Activated CD4-positive, CD25-positive, alpha-beta regulatory T cell treated with anti-CD3 and anti-CD28 coated beads, Interleukin-2, amount 50 U/mL, for 24 hours (primary cell): Measurements from ENCODE around the gene HSD17B12.
A peak's percentile ranks its signal among the peaks of the same experiment; 100 is the strongest.

Experiments
- ATAC-seq, 2 donors: fragments of 150-1000 bp; cut with Tn5 transposase; one replicate each; pipeline ENCODE4 v1.10.0; 2021; ENCODE audit warnings: mild to moderate bottlenecking in 1 of 2, moderate library complexity in 1 of 2

HSD17B12 gene

DNA sequence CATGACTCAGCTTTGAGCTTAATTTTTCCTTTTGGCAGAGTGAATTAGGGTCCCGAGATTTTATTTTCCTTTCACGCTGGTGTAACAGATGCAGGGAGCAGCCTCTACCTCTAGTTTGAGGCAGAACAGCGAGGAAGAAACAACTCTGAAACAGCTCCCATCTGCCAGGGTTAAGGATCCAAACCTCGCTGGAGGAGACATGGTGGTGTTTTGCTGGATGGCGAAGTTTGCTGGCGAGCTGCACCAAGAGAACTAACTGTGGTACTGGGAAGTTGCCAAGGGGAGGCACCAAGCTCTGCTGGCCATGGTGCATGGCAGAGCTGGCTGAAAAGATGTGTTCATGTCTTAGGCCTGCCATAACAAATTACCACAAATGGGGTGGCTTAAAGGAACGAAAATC is 192.5 kb downstream of the HSD17B12 start:
- ATAC-seq = no peak

DNA sequence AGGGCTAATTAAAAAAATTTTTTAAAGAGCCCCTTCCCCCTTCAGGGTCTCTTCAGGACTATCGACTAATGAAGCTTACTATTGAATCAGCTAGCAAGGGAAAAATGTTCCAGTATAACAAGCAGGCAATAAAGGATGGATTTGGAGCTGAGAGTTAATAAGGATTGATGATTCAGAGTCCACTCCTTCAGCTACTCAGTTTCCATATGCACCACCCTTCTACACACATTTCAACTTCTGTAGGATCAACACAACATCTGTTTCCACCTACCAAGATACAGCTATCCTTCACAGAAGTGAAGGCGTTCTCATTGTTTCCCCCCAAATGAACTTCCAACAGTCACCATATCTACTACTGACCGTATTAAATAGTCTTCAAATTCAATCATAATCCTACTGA is 193.5 kb downstream of the HSD17B12 start:
- no peak for ATAC-seq

DNA sequence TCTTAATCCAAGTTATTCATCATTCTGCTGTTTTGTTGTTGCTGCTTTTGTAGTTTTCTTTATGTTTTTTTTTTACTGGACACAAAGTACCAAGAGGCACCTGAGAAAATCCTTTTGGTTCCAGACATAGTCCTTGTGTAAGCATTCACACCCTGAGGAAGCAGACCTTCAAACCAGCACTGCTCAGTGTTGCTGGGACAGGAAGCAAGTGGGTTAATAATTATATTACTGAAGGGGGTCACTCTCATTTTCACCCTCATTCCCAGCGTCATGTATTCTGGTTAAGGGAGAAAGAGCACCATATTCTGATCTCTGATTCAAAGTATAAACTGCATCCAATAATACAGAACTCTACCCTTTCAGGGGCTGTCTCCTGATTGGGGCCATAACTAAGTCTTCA is 194.2 kb downstream of the HSD17B12 start:
- no peak for ATAC-seq

DNA sequence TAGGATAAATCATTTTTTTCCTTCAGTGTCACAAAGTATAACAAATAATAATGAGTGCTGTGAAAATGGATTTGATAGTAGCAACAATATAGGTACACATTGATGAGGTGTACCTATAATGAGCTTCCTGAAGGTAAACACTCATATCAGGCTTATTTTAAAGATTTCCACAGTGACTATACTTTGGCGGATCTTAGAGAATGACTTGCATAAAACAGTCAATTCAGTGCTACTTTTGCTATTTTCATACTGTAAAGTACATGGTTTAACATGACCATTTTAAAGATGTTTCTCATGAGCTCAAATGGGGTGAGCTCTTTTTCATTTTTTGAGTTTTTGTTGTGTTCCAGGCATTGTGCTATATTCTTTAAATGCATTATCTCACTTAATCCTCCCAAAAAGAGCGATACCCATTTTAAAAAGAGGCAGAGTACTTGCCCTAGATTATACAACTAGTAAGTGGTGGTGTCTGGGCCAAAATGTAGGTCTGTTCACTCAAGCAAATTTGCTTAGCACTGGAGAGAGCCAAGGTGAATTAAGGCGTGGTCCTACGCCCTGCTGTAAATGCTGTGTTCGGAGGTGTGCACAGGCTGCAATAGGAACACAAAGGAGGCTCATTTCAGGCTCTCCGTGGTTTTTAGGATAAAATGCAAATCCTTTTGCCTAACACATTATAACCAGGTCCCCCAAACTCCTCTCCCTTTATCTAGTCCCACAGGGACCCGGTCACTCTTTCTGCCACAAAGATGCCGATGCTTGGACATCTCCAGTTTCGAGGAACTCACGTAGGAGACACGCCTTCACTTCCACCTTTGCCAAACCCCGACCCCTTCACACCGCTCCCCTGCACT is 199.5 kb downstream of the HSD17B12 start:
- peak in 1 of 2 donors; percentile 1 for ATAC-seq

DNA sequence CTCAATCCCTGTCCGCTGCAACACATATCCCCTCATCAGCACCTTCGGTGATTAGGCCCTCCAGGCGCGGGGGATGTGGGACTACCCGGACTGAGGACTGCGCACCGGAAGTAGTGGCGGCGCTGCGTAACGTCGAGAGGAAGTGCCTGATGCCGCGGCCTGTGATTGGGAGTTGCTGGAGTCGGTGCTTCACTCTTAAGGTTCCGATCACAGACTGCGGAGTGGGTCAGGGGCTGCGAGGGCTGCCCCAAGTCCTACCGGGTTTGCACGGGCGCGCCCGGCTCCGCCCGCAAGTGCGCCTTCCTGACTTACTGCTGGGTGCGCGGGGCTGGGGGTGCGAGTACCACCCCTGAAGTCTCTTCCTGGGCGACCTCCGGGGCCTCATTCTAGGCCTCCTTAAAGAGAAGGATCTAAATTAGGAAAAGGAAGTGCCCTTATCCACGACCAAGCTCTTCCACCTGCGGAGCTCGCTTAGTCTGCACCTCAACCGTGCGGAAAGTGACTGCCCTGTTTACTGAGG is 200.2 kb downstream of the HSD17B12 start, which contains the start of gene ALKBH3:
TSS of gene ALKBH3 (plus strand) at position 192 of the 520 bp plus-strand sequence. CDS start 1,822 bp downstream, outside the sequence.
- peak; percentile 100 for ATAC-seq

DNA sequence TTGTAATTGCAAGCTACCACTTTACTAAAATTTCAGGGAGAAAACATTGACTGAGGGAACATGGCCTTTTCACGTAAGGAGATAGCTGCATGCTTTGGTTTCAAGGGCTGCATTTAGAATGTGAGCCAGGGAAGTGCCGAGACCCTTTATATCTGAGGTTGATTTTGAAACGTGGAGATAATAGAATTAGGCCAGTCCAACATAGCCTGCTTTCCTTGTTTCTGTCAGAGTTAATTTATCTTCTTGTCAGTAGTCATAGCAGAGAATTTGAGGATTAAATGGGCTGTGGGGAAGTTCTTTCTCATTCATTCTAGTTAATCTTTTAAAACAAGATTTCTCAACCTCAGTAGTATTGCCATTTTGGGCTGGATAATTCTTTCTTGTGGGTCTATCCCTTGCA is 212.3 kb downstream of the HSD17B12 start:
- ATAC-seq = no peak

DNA sequence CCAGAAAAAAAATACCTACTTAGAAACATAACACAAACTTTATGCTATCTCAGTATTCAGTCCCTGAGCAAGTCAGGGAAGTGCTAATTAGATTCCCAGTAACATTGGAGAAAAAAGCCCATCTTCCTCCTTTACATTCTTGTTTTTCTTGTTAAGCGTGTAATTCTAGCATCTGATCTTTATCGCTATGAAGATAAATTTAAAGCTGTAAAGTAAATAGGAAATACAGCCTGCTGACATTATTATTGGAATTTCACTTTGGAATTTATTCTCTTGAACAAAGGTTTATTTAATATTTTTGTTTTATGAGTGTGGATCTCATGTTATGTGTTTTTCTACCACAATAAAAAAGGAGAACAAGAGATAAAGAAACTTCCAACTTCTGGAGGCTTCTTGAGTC is 214.0 kb downstream of the HSD17B12 start:
- no peak for ATAC-seq

DNA sequence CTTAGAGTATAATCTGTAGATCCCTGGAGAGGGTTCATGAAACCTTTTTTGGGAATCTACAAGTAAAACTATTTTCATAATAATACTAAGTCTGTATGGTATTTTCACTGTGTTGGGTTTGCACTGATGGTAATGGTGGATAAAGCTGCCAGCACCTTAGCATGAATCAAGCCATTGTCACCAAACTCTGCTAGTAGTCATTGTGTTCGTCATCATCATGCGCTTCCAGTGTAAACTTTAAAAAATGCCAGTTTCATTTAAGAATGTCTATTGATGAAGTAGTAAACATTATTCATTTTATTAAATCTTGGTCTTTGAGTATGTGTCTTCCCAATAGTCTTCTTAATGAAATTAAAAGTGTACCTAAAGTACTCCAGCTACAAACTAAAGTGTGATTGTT is 215.1 kb downstream of the HSD17B12 start:
- no peak for ATAC-seq

DNA sequence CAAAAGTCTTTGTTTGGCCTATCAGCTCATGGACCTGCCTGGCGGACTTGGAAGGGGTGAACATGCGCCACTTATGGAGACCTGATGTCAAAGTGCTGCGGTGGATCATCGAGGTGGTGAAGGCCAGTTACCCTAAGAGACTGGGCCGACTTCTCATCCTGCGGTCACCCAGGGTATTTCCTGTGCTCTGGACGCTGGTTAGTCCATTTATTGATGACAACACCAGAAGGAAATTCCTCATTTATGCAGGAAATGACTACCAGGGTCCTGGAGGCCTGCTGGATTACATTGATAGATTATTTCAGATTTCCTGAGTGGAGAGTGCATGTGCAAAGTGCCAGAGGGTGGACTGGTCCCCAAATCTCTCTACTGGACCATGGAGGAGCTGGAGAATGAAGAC is 218.0 kb downstream of the HSD17B12 start:
- ATAC-seq = no peak

DNA sequence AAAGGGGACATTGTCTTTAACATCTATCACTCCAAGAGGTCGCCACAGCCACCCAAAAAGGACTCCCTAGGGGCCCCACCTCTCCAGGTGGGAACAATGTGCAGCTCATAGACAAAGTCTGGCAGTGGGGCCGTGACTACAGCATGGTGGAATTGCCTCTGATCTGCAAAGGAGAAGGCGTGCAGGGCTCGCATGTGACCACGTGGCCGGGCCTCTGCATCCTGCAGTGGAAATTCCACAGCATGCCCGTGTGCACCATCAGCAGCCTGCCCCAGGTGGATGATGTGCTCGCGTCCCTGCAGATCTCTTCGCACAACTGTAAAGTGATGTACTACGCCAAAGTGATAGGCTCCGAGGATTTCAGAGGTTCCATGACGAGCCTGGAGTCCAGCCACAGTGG is 218.6 kb downstream of the HSD17B12 start:
- ATAC-seq = no peak

DNA sequence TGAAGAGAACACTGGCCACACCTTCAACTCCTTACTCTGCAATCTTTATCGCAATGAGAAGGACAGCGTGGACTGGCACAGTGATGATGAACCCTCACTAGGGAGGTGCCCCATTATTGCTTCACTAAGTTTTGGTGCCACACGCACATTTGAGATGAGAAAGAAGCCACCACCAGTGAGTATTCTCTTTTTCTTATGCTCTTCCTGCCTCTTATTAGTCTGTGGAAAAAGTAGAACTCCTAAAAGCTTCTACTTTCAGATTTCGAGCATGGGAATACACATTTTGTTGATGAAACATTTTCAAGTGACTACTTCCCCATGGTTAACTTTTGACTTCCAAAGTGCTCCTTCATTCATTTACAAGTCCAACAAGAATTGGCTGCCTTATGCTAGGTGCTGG is 221.0 kb downstream of the HSD17B12 start:
- no peak for ATAC-seq

DNA sequence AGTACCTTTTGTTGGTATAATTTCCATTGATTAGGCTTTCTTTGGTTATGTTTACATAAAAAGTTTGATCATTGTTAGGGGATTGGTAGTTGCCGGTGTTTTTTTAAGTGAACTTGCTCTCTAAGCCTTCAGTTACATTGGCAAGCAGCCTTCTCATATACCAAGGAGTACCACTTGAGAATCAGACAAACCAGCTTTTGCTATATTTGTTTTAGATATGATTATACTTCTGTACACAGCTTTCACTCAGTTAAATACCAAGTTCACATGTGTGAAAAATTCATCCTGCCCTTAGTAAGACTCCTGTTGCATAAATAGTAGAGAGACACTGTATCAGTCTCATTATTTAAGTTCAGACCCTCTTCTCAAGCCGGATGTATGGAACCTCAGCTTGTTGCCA is 222.5 kb downstream of the HSD17B12 start:
- no peak for ATAC-seq

DNA sequence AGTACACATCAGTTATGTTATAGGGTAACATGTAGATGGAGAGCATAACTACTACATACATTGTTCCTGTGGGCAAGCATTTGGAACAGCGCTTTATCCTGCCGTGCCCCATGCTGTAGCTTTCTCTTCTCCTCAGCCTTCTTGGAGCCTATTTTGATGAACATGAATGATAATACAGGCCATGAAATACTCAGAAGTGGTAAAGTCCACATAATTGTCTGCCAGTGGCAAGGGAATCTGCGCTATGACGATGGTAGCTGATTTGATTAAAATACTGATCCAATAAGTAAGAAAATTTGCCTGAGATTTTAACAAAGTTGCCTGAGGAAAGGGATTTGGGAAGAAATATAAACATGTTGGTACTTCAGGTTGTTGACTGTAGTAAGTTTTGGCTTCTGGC is 223.4 kb downstream of the HSD17B12 start:
- no peak for ATAC-seq

DNA sequence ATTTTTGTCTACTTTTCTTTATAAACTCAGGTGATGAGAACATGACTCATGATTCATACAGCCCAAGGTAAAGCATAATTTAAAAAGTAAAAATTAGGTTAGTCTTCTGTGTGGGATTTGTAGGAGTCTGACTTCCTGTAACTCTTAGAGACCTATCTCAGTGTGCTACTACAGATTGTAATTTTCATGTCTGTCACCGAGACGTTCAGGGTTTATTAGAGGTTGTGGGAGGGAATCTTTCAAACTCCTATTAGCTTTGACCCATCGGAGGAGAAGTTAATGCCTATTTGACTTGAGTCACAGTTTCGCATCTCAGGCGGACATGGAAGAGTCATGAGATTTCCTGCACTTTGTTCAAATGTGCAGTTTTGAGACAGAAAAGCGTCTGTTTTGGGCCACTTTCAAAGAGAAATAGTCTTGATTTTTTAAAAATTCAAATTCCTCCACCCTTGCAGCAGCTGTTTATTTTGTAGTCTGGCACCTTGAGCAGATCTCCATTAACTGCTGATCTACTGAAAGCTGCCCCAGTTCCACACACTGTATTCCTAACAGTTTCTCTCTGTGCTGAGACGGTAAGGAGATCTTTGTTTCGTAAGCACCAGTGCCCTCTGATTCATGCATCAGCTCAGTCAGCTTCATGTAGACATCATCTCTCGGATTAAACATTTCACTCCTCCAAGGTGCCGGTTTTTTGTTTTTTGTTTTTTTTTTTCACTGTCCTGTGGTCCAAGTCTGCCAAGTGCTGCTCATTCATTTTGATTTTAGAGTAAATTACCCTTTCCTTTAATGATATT is 224.4 kb downstream of the HSD17B12 start:
- ATAC-seq = no peak

DNA sequence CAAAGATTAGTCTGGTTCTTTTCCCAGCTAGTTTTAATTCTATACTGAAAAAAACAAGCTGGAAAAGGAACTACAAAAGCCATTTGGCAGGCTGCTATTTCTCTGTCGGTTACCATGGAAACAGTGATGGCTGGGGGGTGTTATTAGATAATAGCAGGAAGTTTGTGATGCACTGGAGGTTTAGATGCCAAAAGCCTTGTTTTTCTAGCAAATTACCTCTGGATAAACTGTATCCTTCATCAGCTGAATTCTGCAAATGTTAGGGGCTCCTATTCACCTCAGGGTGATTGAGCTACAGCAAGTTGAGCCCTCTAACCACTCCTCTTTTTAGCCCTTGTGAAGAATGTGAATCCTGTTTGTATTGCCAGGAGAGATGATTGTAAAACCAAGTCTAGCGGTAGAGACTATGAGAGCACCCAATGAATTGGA is 225.3 kb downstream of the HSD17B12 start:
- ATAC-seq = no peak
